Subcutaneous adipose tissue (tissue), 4 donors: Measurements from ENCODE around the gene GRHL1. TPM values are rescaled to one million over a fixed set of nuclear protein-coding genes. Genes with fewer than 3 reads are reported as not detected.

Source experiments
- CTCF ChIP-seq: fragments of 450-650 bp; IDR thresholded peaks from one replicate; pipeline ENCODE4 v1.5.1; 2016; ENCODE audit warnings: low read depth, mild to moderate bottlenecking, control low read depth, antibody characterized with exemption, moderate library complexity
- total RNA-seq, 4 donors: library from RNA; depleted of rRNA; stranded (reverse); fragments of >200 nt; gene quantifications; one replicate each; pipeline ENCODE4 v1.1.0, GENCODE V29; 2016

Gene GRHL1
- total RNA-seq, 4 donors from 2014 or later = 0.88 to 7.2 (median 2.8) TPM

- TF ChIP-seq CTCF = no peak
Observed at GRCh38 chr2:10043256-10043905, 91.9 kb downstream of the GRHL1 start, which contains the start of gene KLF11. TSS of gene KLF11 (plus strand) at chr2:10043550. CDS start at chr2:10043717, 167 bp downstream.

GRCh38 chr2:10043906-10044601 is 92.6 kb downstream of the GRHL1 start:
- no peak for TF ChIP-seq CTCF

- TF ChIP-seq CTCF = no peak
Observed at GRCh38 chr2:10045561-10046355, 94.3 kb downstream of the GRHL1 start.

- no peak for TF ChIP-seq CTCF
Observed at GRCh38 chr2:10046931-10047330, 95.4 kb downstream of the GRHL1 start.

GRCh38 chr2:10047616-10048500 is 96.4 kb downstream of the GRHL1 start:
- TF ChIP-seq CTCF = no peak

- no peak for TF ChIP-seq CTCF
Observed at GRCh38 chr2:10048501-10049171, 97.1 kb downstream of the GRHL1 start.

Other genes starting within 250 kb of the GRHL1 start
- gene TAF1B, start 108.2 kb upstream of the GRHL1 start, total RNA-seq = 10 to 100 TPM; 11.7 to 49.4 (median 18.9) TPM
- 10 to 100 TPM; 24.2 to 47.9 (median 30.6) TPM for gene KLF11, start 91.9 kb downstream of the GRHL1 start, total RNA-seq
- 1 to 10 TPM in 3 of 4 donors, not detected in 1; 1.1 to 2.4 (median 1.4) TPM for gene CYS1, start 128.7 kb downstream of the GRHL1 start, total RNA-seq
- 1 to 10 TPM in 2 of 4 donors, not detected in 2; 1.3 to 5.3 TPM for gene RRM2, start 171.0 kb downstream of the GRHL1 start, total RNA-seq